Esophagus muscularis mucosa (tissue), 4 donors: ENCODE data around the gene MYEF2.

ENCODE experiments used
- EP300 ChIP-seq: sonication (generic); formaldehyde crosslinking; IDR thresholded peaks from one replicate; pipeline ENCODE4 v1.6.1; 2017; ENCODE audit warnings: antibody characterized with exemption
- POLR2A ChIP-seq: fragments of 450-650 bp; IDR thresholded peaks from one replicate; pipeline ENCODE4 v1.6.1; 2017; ENCODE audit warnings: antibody characterized with exemption, moderate library complexity, mild to moderate bottlenecking, low read depth
- POLR2AphosphoS5 ChIP-seq, 2 donors: sonication (generic); formaldehyde crosslinking; IDR thresholded peaks; one replicate each; pipeline ENCODE4 v1.6.1; 2017; ENCODE audit warnings: antibody characterized with exemption in 2 of 2
- TF ChIP-seq, protein P1 (sequence below), 3 experiments: fragments of 200-600 bp in 2 of 3; fragments of 450-650 bp in 1 of 3; sonication (generic) in 2 of 3; IDR thresholded peaks; one replicate each; pipeline ENCODE4 v1.5.1; 2017 to 2019; ENCODE audit warnings: antibody characterized with exemption in 3 of 3, mild to moderate bottlenecking in 2 of 3, moderate library complexity in 1 of 3

- TF ChIP-seq, protein P1, sequence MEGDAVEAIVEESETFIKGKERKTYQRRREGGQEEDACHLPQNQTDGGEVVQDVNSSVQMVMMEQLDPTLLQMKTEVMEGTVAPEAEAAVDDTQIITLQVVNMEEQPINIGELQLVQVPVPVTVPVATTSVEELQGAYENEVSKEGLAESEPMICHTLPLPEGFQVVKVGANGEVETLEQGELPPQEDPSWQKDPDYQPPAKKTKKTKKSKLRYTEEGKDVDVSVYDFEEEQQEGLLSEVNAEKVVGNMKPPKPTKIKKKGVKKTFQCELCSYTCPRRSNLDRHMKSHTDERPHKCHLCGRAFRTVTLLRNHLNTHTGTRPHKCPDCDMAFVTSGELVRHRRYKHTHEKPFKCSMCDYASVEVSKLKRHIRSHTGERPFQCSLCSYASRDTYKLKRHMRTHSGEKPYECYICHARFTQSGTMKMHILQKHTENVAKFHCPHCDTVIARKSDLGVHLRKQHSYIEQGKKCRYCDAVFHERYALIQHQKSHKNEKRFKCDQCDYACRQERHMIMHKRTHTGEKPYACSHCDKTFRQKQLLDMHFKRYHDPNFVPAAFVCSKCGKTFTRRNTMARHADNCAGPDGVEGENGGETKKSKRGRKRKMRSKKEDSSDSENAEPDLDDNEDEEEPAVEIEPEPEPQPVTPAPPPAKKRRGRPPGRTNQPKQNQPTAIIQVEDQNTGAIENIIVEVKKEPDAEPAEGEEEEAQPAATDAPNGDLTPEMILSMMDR (IDR thresholded peaks at IDR 0.05): no peak
- TF ChIP-seq EP300 (no peak), POLR2A (no peak), POLR2AphosphoS5 (IDR thresholded peaks at IDR 0.05) (no peak)
These were observed 495 bp upstream of the MYEF2 start for GRCh38 chr15:48178648-48178931.
